PC-3 (cell line): Measurements from ENCODE around the gene TAF1A. TPM values are rescaled to one million over a fixed set of nuclear protein-coding genes. Genes with fewer than 3 reads are reported as not detected.
A peak's percentile ranks its signal among the peaks of the same experiment; 100 is the strongest.

Experiments used
- ATAC-seq: fragments of 200-7000 bp; cut with Tn5 transposase; 2 replicates; pipeline ENCODE4 v1.9.1; 2020; ENCODE audit warnings: mild to moderate bottlenecking, moderate library complexity
- BruUV-seq: library from RNA; stranded (reverse); fragments of 400-500 nt; replicated peaks from 2 replicates; lab custom pipeline; 2021; lab: Mats Ljungman, UMichigan
- CTCF ChIA-PET: fragments of 300-600 bp; sonication (Branson Sonifier 250); formaldehyde crosslinking; loops from one replicate; lab custom pipeline; 2022; ENCODE audit warnings: antibody characterized with exemption; lab: Charles Lee
- POLR2A ChIA-PET: fragments of 300-600 bp; sonication (Branson Sonifier 250); formaldehyde crosslinking; loops from one replicate; lab custom pipeline; 2022; ENCODE audit warnings: antibody characterized with exemption; ENCODE audit not compliant: unreplicated experiment; lab: Charles Lee
- DNase-seq: peaks from one replicate; pipeline ENCODE4 v3.0.0-alpha.2; 2015
- H2AFZ ChIP-seq: fragments of 300-600 bp; sonication (generic); 2 replicates; pipeline ENCODE4 v1.6.0; 2016; ENCODE audit warnings: antibody characterized with exemption, low read length
- H3F3A ChIP-seq: fragments of 300-600 bp; sonication (generic); one replicate; pipeline ENCODE4 v1.6.0; 2017; ENCODE audit warnings: antibody characterized with exemption, low read length, control low read depth, mild to moderate bottlenecking; ENCODE audit not compliant: unreplicated experiment
- H3K27ac ChIP-seq: fragments of 300-600 bp; sonication (generic); 2 replicates; pipeline ENCODE4 v1.5.1; 2016; ENCODE audit warnings: mild to moderate bottlenecking, low read length
- H3K27me3 ChIP-seq: fragments of 300-600 bp; sonication (generic); 2 replicates; pipeline ENCODE4 v1.6.1; 2016; ENCODE audit warnings: low read length, mixed read lengths
- H3K36me3 ChIP-seq: fragments of 300-600 bp; sonication (generic); 2 replicates; pipeline ENCODE4 v1.6.1; 2016; ENCODE audit warnings: low read depth, mixed run types, low read length, mixed read lengths
- H3K4me1 ChIP-seq: fragments of 300-600 bp; sonication (generic); 2 replicates; pipeline ENCODE4 v1.5.1; 2016; ENCODE audit warnings: low read length; ENCODE audit not compliant: insufficient read depth
- H3K4me2 ChIP-seq: fragments of 300-600 bp; sonication (generic); 2 replicates; pipeline ENCODE4 v1.6.0; 2016; ENCODE audit warnings: low read length
- H3K4me3 ChIP-seq: fragments of 300-600 bp; sonication (generic); 2 replicates; pipeline ENCODE4 v1.5.1; 2016; ENCODE audit warnings: mild to moderate bottlenecking, low read length, mixed read lengths
- H3K79me2 ChIP-seq: fragments of 300-600 bp; sonication (generic); 2 replicates; pipeline ENCODE4 v1.6.1; 2017; ENCODE audit warnings: low read length, mixed read lengths
- H3K9ac ChIP-seq: fragments of 300-600 bp; sonication (generic); 2 replicates; pipeline ENCODE4 v1.6.0; 2016; ENCODE audit warnings: mild to moderate bottlenecking, low read length
- H3K9me2 ChIP-seq: fragments of 300-600 bp; sonication (generic); replicated peaks from 2 replicates; pipeline ENCODE4 v1.6.1; 2016; ENCODE audit warnings: mixed run types, low read length, mixed read lengths
- H3K9me3 ChIP-seq: fragments of 300-600 bp; sonication (generic); 2 replicates; pipeline ENCODE4 v1.6.1; 2016; ENCODE audit warnings: low read length, mixed read lengths
- H4K20me1 ChIP-seq: fragments of 300-600 bp; sonication (generic); 2 replicates; pipeline ENCODE4 v1.6.1; 2016; ENCODE audit warnings: low read length, mixed read lengths
- CTCF ChIP-seq: fragments of 300-600 bp; sonication (generic); conservative IDR thresholded peaks from 2 replicates; pipeline ENCODE4 v1.5.1; 2017; ENCODE audit warnings: antibody characterized with exemption, low read depth, mild to moderate bottlenecking, low read length
- EZH2 ChIP-seq: fragments of 300-600 bp; sonication (generic); IDR thresholded peaks from one replicate; pipeline ENCODE4 v1.6.1; 2017; ENCODE audit warnings: antibody characterized with exemption, mild to moderate bottlenecking, low read length; ENCODE audit not compliant: unreplicated experiment
- EZH2phosphoT487 ChIP-seq: fragments of 300-600 bp; sonication (generic); IDR thresholded peaks from 2 replicates; pipeline ENCODE4 v1.6.1; 2018; ENCODE audit warnings: mild to moderate bottlenecking, antibody characterized with exemption, low read length, borderline replicate concordance
- intact Hi-C: fragments of 100-400 bp; cut with micrococcal nuclease; formaldehyde crosslinking; loops from 2 replicates; pipeline ENCODE4 v1.9.0; 2023
- total RNA-seq: library from RNA; depleted of rRNA; stranded (reverse); fragments of >200 nt; gene quantifications from 2 replicates; pipeline ENCODE4 v1.2.3, GENCODE V29; 2014

The TAF1A gene
- total RNA-seq, 1 experiment from 2014 or later, result 27.9 TPM

- no peaks in the 10 kb centered on the region for H3K27me3 ChIP-seq
- H2AFZ ChIP-seq, result no peak overlapping the region
- no peak overlapping the region for H3K27ac ChIP-seq
- ATAC-seq (peak; percentile 12), DNase-seq (no peak)
- no peak for TF ChIP-seq CTCF
- TF ChIP-seq EZH2phosphoT487, result no peak
- no peak for TF ChIP-seq EZH2
- intact Hi-C loops, result no loop called here
- peaks cover 27% of the 10 kb centered on the region for H3K79me2 ChIP-seq
- H3K9me2 ChIP-seq, result no peaks in the 10 kb centered on the region
- H3K36me3 ChIP-seq, result peaks cover 24% of the 10 kb centered on the region; the same call in 1 of the 2 replicates
- H4K20me1 ChIP-seq, result peaks cover 8% of the 10 kb centered on the region; the same call in 1 of the 2 replicates
- no peak overlapping the region for H3K4me3 ChIP-seq
- no peak overlapping the region for H3K4me2 ChIP-seq
- no TSS peak for BruUV-seq
- no peaks in the 10 kb centered on the region for H3K9me3 ChIP-seq
- CTCF ChIA-PET, result no interaction called here
- no peak overlapping the region for H3K9ac ChIP-seq
- H3F3A ChIP-seq, result no peaks in the 10 kb centered on the region
- H3K4me1 ChIP-seq, result peaks cover 8% of the 10 kb centered on the region
- POLR2A ChIA-PET, result no interaction called here
Observed at GRCh38 chr1:222622765-222623164, 33.0 kb upstream of the TAF1A start.

GRCh38 chr1:222620566-222620965 lies 30.8 kb upstream of the TAF1A start:
- no peak overlapping the region for H3K4me3 ChIP-seq
- ATAC-seq, result no peak
- BruUV-seq, result no TSS peak
- H3F3A ChIP-seq, result no peaks in the 10 kb centered on the region
- H3K27ac ChIP-seq, result no peak overlapping the region
- no peak overlapping the region for H3K9ac ChIP-seq
- H4K20me1 ChIP-seq, result peaks cover 8% of the 10 kb centered on the region; the same call in 1 of the 2 replicates
- H3K27me3 ChIP-seq, result no peaks in the 10 kb centered on the region
- H3K79me2 ChIP-seq, result peaks cover 27% of the 10 kb centered on the region
- peaks cover 13% of the 10 kb centered on the region for H3K4me1 ChIP-seq
- H3K36me3 ChIP-seq, result peaks cover 17% of the 10 kb centered on the region; the same call in 1 of the 2 replicates
- ChIA-PET POLR2A (no interaction called here), CTCF (interaction anchor here (0.8 kb wide), 1 partner anchor 14 kb away, joined by 7 read pairs; no protein-coding TSS in a partner anchor)
- DNase-seq, result no peak
- no peak overlapping the region for H3K4me2 ChIP-seq
- no peak overlapping the region for H2AFZ ChIP-seq
- no peaks in the 10 kb centered on the region for H3K9me3 ChIP-seq
- TF ChIP-seq EZH2 (no peak), EZH2phosphoT487 (no peak), CTCF (no peak)
- intact Hi-C loops, result no loop called here
- no peaks in the 10 kb centered on the region for H3K9me2 ChIP-seq

- ATAC-seq, result peak; percentile 38
- H3K4me2 ChIP-seq, result peak overlapping the region; percentile 87
- no peaks in the 10 kb centered on the region for H3K9me3 ChIP-seq
- peak overlapping the region; percentile 84 for H3K4me3 ChIP-seq
- H3K9me2 ChIP-seq, result no peaks in the 10 kb centered on the region
- TF ChIP-seq EZH2, result no peak
- no peak for TF ChIP-seq CTCF
- TF ChIP-seq EZH2phosphoT487, result no peak
- H4K20me1 ChIP-seq, result peaks cover 8% of the 10 kb centered on the region; the same call in 1 of the 2 replicates
- peak; percentile 59 for DNase-seq
- no peak overlapping the region for H3K27ac ChIP-seq
- peak overlapping the region; percentile 72 for H3K9ac ChIP-seq
- no peaks in the 10 kb centered on the region for H3F3A ChIP-seq
- intact Hi-C loops, result loop anchor here (1.0 to 2.0 kb wide), 3 partner anchors 16 to 37 kb away; no protein-coding TSS in a partner anchor
- CTCF ChIA-PET, result no interaction called here
- peaks cover 27% of the 10 kb centered on the region for H3K79me2 ChIP-seq
- H3K4me1 ChIP-seq, result peaks cover 13% of the 10 kb centered on the region
- TSS peak; percentile 42 for BruUV-seq
- H2AFZ ChIP-seq, result peak overlapping the region; percentile 68
- no peaks in the 10 kb centered on the region for H3K27me3 ChIP-seq
- H3K36me3 ChIP-seq, result peaks cover 12% of the 10 kb centered on the region; the same call in 1 of the 2 replicates
- POLR2A ChIA-PET, result no interaction called here
Observed at GRCh38 chr1:222618880-222619596, 29.3 kb upstream of the TAF1A start.
